BE2C (cell line): ENCODE results near the gene IGDCC3.

Experiments
- DNase-seq: peaks from one replicate; pipeline ENCODE4 v3.0.0-alpha.2; 2020
- H3K27me3 ChIP-seq: fragments of 250-450 bp; sonication (Bioruptor Pico); 2 replicates; pipeline ENCODE4 v1.5.1; 2020; ENCODE audit warnings: mild to moderate bottlenecking
- H3K36me3 ChIP-seq: fragments of 250-450 bp; sonication (Bioruptor Pico); 2 replicates; pipeline ENCODE4 v1.5.1; 2020; ENCODE audit warnings: mild to moderate bottlenecking
- H3K4me1 ChIP-seq: fragments of 250-450 bp; sonication (Bioruptor Pico); 2 replicates; pipeline ENCODE4 v1.5.1; 2020
- H3K4me3 ChIP-seq: 2 replicates; pipeline ENCODE4 v1.5.1; 2011; ENCODE audit warnings: low read depth, low read length
- H3K9me3 ChIP-seq: fragments of 250-450 bp; sonication (Bioruptor Pico); 2 replicates; pipeline ENCODE4 v1.5.1; 2020
- CTCF ChIP-seq: IDR thresholded peaks from 2 replicates; pipeline ENCODE4 v1.5.1; 2012; ENCODE audit warnings: mild to moderate bottlenecking, low read depth, low read length

The IGDCC3 gene

GRCh38 chr15:65409036-65409631 is 31.3 kb upstream of the IGDCC3 start:
- no peaks in the 10 kb centered on the region for H3K36me3 ChIP-seq
- H3K9me3 ChIP-seq = no peaks in the 10 kb centered on the region
- no peak for DNase-seq
- no peak for TF ChIP-seq CTCF
- H3K4me3 ChIP-seq = no peak overlapping the region
- H3K27me3 ChIP-seq = no peaks in the 10 kb centered on the region
- no peaks in the 10 kb centered on the region for H3K4me1 ChIP-seq

GRCh38 chr15:65408324-65409035 is 30.7 kb upstream of the IGDCC3 start:
- no peak for DNase-seq
- Histone ChIP-seq H3K36me3 (no peaks in the 10 kb centered on the region), H3K27me3 (no peaks in the 10 kb centered on the region), H3K4me3 (no peak overlapping the region), H3K4me1 (no peaks in the 10 kb centered on the region), H3K9me3 (no peaks in the 10 kb centered on the region)
- TF ChIP-seq CTCF = no peak

GRCh38 chr15:65406424-65407000 is 28.7 kb upstream of the IGDCC3 start:
- Histone ChIP-seq H3K36me3 (no peaks in the 10 kb centered on the region), H3K9me3 (no peaks in the 10 kb centered on the region), H3K27me3 (no peaks in the 10 kb centered on the region), H3K4me1 (no peaks in the 10 kb centered on the region), H3K4me3 (no peak overlapping the region)
- no peak for DNase-seq
- TF ChIP-seq CTCF = no peak

- H3K4me1 ChIP-seq = peaks cover 3% of the 10 kb centered on the region
- no peaks in the 10 kb centered on the region for H3K36me3 ChIP-seq
- DNase-seq = no peak
Measured at GRCh38 chr15:65405791-65406423, 28.1 kb upstream of the IGDCC3 start.

GRCh38 chr15:65404186-65404872 is 26.5 kb upstream of the IGDCC3 start:
- H3K36me3 ChIP-seq = no peaks in the 10 kb centered on the region
- DNase-seq = no peak
- H3K4me3 ChIP-seq = no peak overlapping the region
- TF ChIP-seq CTCF = no peak
- H3K4me1 ChIP-seq = peaks cover 4% of the 10 kb centered on the region
- no peaks in the 10 kb centered on the region for H3K9me3 ChIP-seq
- H3K27me3 ChIP-seq = no peaks in the 10 kb centered on the region

More at GRCh38 chr15:65405791-65406423, 28.1 kb upstream of the IGDCC3 start:
- Histone ChIP-seq H3K9me3 (no peaks in the 10 kb centered on the region), H3K4me3 (no peak overlapping the region), H3K27me3 (no peaks in the 10 kb centered on the region)
- no peak for TF ChIP-seq CTCF
